HG03060 (cell line): ENCODE measurements around the gene FOLR3.
A peak's percentile ranks its signal among the peaks of the same experiment; 100 is the strongest.
"Not testable (repeated sequence)": the region's sequence is repeated elsewhere in the genome, so short reads cannot be mapped to it uniquely, and the experiment has no call there.

ENCODE experiments used
- ATAC-seq: cut with Tn5 transposase; IDR thresholded peaks from one replicate; pipeline ENCODE4 v1.9.1; 2021; ENCODE audit warnings: low read depth, moderate number of reproducible peaks; ENCODE audit not compliant: unreplicated experiment

Gene FOLR3

GRCh38 chr11:72135473-72135872, at the start of gene FOLR3:
Gene FOLR3, plus strand, starts transcription at chr11:72135725. Its CDS starts 228 bp downstream, at chr11:72135953.
- ATAC-seq, result not testable (repeated sequence)

GRCh38 chr11:72088076-72088808, 47.3 kb upstream of the FOLR3 start:
- ATAC-seq, result no peak

GRCh38 chr11:72091292-72091691, 44.2 kb upstream of the FOLR3 start:
- ATAC-seq, result no peak

- ATAC-seq, result no peak
Observed at GRCh38 chr11:72098741-72099140, 36.8 kb upstream of the FOLR3 start.

- ATAC-seq, result no peak
Observed at GRCh38 chr11:72100009-72100408, 35.5 kb upstream of the FOLR3 start.

- ATAC-seq, result no peak
Observed at GRCh38 chr11:72100462-72100861, 35.1 kb upstream of the FOLR3 start.

GRCh38 chr11:72102162-72102561, 33.4 kb upstream of the FOLR3 start:
- no peak for ATAC-seq

- no peak for ATAC-seq
Observed at GRCh38 chr11:72102631-72102945, 32.9 kb upstream of the FOLR3 start.

- peak; percentile 61 for ATAC-seq
Observed at GRCh38 chr11:72102946-72103753, 32.4 kb upstream of the FOLR3 start, which contains the start of gene LAMTOR1. Gene LAMTOR1, minus strand, starts transcription at chr11:72103297. Its CDS starts 73 bp downstream, at chr11:72103224.

GRCh38 chr11:72103754-72104167, 31.8 kb upstream of the FOLR3 start:
- ATAC-seq, result no peak

GRCh38 chr11:72105888-72106287, 29.6 kb upstream of the FOLR3 start, which contains the start of gene TOMT:
Gene TOMT, plus strand, starts transcription at chr11:72105924. Its CDS starts 28 bp downstream, at chr11:72105952.
- ATAC-seq, result no peak

GRCh38 chr11:72111300-72112142, 24.0 kb upstream of the FOLR3 start:
- no peak for ATAC-seq

GRCh38 chr11:72112143-72112977, 23.2 kb upstream of the FOLR3 start, which contains the start of gene ANAPC15:
Gene ANAPC15, minus strand, starts transcription at chr11:72112695. Its CDS starts 1,419 bp downstream, at chr11:72111276.
- peak; percentile 84 for ATAC-seq

- no peak for ATAC-seq
Observed at GRCh38 chr11:72112978-72113808, 22.3 kb upstream of the FOLR3 start.

GRCh38 chr11:72114570-72114969, 21.0 kb upstream of the FOLR3 start:
- ATAC-seq, result no peak

- ATAC-seq, result no peak
Observed at GRCh38 chr11:72116019-72116755, 19.3 kb upstream of the FOLR3 start.

- ATAC-seq, result no peak
Observed at GRCh38 chr11:72119198-72119597, 16.3 kb upstream of the FOLR3 start.

GRCh38 chr11:72120930-72121329, 14.6 kb upstream of the FOLR3 start:
- ATAC-seq, result no peak
